Body of pancreas (tissue), 4 donors: ENCODE data around the gene FAM120B. TPM values are rescaled to one million over a fixed set of nuclear protein-coding genes. Genes with fewer than 3 reads are reported as not detected.

ENCODE experiments used
- ATAC-seq: fragments of 150-250 bp; one replicate; pipeline ENCODE4 v1.9.1; 2016
- DNase-seq, 4 donors: peaks; one replicate each; pipeline ENCODE4 v3.0.0-alpha.2; 2019
- H3K27ac ChIP-seq, 4 donors: fragments of 200-600 bp; sonication (generic); 1 replicate in 3 of 4; 2 replicates in 1 of 4; pipeline versions ENCODE4 v1.5.1 to v1.6.1; 2016 to 2019; ENCODE audit warnings: mild to moderate bottlenecking in 1 of 4, mixed read lengths in 1 of 4, moderate library complexity in 1 of 4
- H3K27me3 ChIP-seq, 2 donors: fragments of 200-600 bp; sonication (generic); one replicate each; pipeline ENCODE4 v1.6.0; 2016; ENCODE audit warnings: mild to moderate bottlenecking in 1 of 2
- H3K36me3 ChIP-seq, 2 donors: fragments of 200-600 bp; sonication (generic); replicated peaks in 1 of 2; 2 replicates each; pipeline ENCODE4 v1.5.1; 2016; ENCODE audit warnings: low read depth in 2 of 2; ENCODE audit not compliant: insufficient read depth in 1 of 2
- H3K4me1 ChIP-seq: fragments of 200-600 bp; sonication (generic); one replicate; pipeline ENCODE4 v1.6.0; 2016
- H3K4me3 ChIP-seq, 2 donors: fragments of 200-600 bp; sonication (generic); 1 replicate in 1 of 2; 2 replicates in 1 of 2; pipeline ENCODE4 v1.5.1; 2016 to 2019
- H3K9me3 ChIP-seq, 3 donors: fragments of 200-600 bp; sonication (generic); 1 replicate in 2 of 3; 2 replicates in 1 of 3; pipeline ENCODE4 v1.5.1; 2016
- CTCF ChIP-seq, 7 experiments: fragments of 450-650 bp in 4 of 7; fragments of 200-600 bp in 3 of 7; sonication (generic) in 3 of 7; IDR thresholded peaks; one replicate each; pipeline ENCODE4 v1.5.1; 2016 to 2019; ENCODE audit warnings: antibody characterized with exemption in 7 of 7
- POLR2A ChIP-seq, 3 donors: fragments of 450-650 bp; IDR thresholded peaks; one replicate each; pipeline ENCODE4 v1.6.1; 2016; ENCODE audit warnings: antibody characterized with exemption in 3 of 3, mild to moderate bottlenecking in 2 of 3
- WGBS, 2 donors: methylation state at CpG; one replicate each; pipeline ENCODE4 v1.1.5; 2017; 5-methylcytosine and 5-hydroxymethylcytosine counted together
- intact Hi-C: fragments of 100-400 bp; cut with DNase I; formaldehyde crosslinking; loops from one replicate; pipeline ENCODE4 v1.15.1; 2023
- total RNA-seq, 2 donors: library from RNA; depleted of rRNA; stranded (reverse); fragments of >200 nt; gene quantifications; one replicate each; pipeline ENCODE4 v1.1.0, GENCODE V29; 2016

FAM120B gene
- total RNA-seq, 2 donors from 2014 or later: 15.6 to 29.0 TPM

GRCh38 chr6:170283212-170284081, 23.1 kb upstream of the FAM120B start:
- H3K4me3 ChIP-seq: no peak overlapping the region
- no peak for ATAC-seq
- H3K9me3 ChIP-seq: no peaks in the 10 kb centered on the region
- H3K27ac ChIP-seq: no peak overlapping the region
- 94 to 97% methylated on average over 20 to 52 of the region's 60 CpGs for WGBS, 2 donors
- peaks cover 0 to 9% of the 10 kb centered on the region in 2 donors for H3K36me3 ChIP-seq
- H3K4me1 ChIP-seq: peaks cover 38% of the 10 kb centered on the region
- intact Hi-C loops: no loop called here
- no peaks in the 10 kb centered on the region for H3K27me3 ChIP-seq
- peak in 1 of 4 donors; percentile 9 for DNase-seq
- no peak for TF ChIP-seq POLR2A (IDR thresholded peaks at IDR 0.05)
- no peak for TF ChIP-seq CTCF (IDR thresholded peaks at IDR 0.05)

GRCh38 chr6:170284126-170284773, 22.3 kb upstream of the FAM120B start:
- no peak for ATAC-seq
- TF ChIP-seq POLR2A (IDR thresholded peaks at IDR 0.05) (no peak), CTCF (IDR thresholded peaks at IDR 0.05) (no peak)
- Histone ChIP-seq H3K9me3 (no peaks in the 10 kb centered on the region), H3K36me3 (peaks cover 0 to 9% of the 10 kb centered on the region in 2 donors), H3K27me3 (no peaks in the 10 kb centered on the region), H3K4me3 (no peak overlapping the region), H3K4me1 (peaks cover 46% of the 10 kb centered on the region), H3K27ac (no peak overlapping the region)
- DNase-seq: peak in 1 of 4 donors; percentile 7
- WGBS, 2 donors: 77 to 88% methylated on average over 8 to 15 of the region's 15 CpGs
- intact Hi-C loops: no loop called here

GRCh38 chr6:170284866-170285469, 21.6 kb upstream of the FAM120B start:
- Histone ChIP-seq H3K4me3 (no peak overlapping the region), H3K27me3 (no peaks in the 10 kb centered on the region), H3K27ac (no peak overlapping the region), H3K36me3 (peaks cover 0 to 9% of the 10 kb centered on the region in 2 donors), H3K9me3 (no peaks in the 10 kb centered on the region), H3K4me1 (peaks cover 52% of the 10 kb centered on the region)
- TF ChIP-seq POLR2A (IDR thresholded peaks at IDR 0.05) (no peak), CTCF (IDR thresholded peaks at IDR 0.05) (no peak)
- DNase-seq (peak in 1 of 4 donors; percentile 11), ATAC-seq (no peak)
- intact Hi-C loops: no loop called here
- 93 to 94% methylated on average over 15 to 24 of the region's 24 CpGs for whole genome bisulfite sequencing, 2 donors

GRCh38 chr6:170285482-170285881, 21.1 kb upstream of the FAM120B start:
- TF ChIP-seq CTCF (IDR thresholded peaks at IDR 0.05): no peak
- TF ChIP-seq POLR2A (IDR thresholded peaks at IDR 0.05): no peak
- DNase-seq (peak in 1 of 4 donors; percentile 8), ATAC-seq (no peak)
- H3K27ac ChIP-seq: no peak overlapping the region
- H3K9me3 ChIP-seq: no peaks in the 10 kb centered on the region
- WGBS, 2 donors: 73 to 79% methylated on average over 5 of the region's 5 CpGs
- intact Hi-C loops: no loop called here
- H3K36me3 ChIP-seq: peaks cover 0 to 9% of the 10 kb centered on the region in 2 donors
- no peak overlapping the region for H3K4me3 ChIP-seq
- peaks cover 48% of the 10 kb centered on the region for H3K4me1 ChIP-seq
- no peaks in the 10 kb centered on the region for H3K27me3 ChIP-seq
